ENCODE results near the gene OR2A5. TPM values are rescaled to one million over a fixed set of nuclear protein-coding genes. Genes with fewer than 3 reads are reported as not detected.

OR2A5 gene
- total RNA-seq, 2 donors from 2014 or later = not detected

- no peak for DNase-seq
- H3K4me3 Mint-ChIP-seq = no peak overlapping the region
- H3K36me3 Mint-ChIP-seq (ENCODE audit: insufficient read depth in 2 of 2) = no peaks in the 10 kb centered on the region
- H3K27me3 Mint-ChIP-seq (ENCODE audit: low read depth) = no peaks in the 10 kb centered on the region
- no peaks in the 10 kb centered on the region for H3K9me3 Mint-ChIP-seq
- no peaks in the 10 kb centered on the region for H3K4me1 Mint-ChIP-seq (ENCODE audit: low read depth)
- H3K27ac Mint-ChIP-seq = no peak overlapping the region
- ATAC-seq (replicated peaks in 1 of 2) = no peak
These were observed 53.3 kb downstream of the OR2A5 start for GRCh38 chr7:144102041-144102440.

- Mint-ChIP-seq H3K4me3 (no peak overlapping the region), H3K9me3 (no peaks in the 10 kb centered on the region), H3K36me3 (ENCODE audit: insufficient read depth in 2 of 2) (no peaks in the 10 kb centered on the region), H3K27me3 (ENCODE audit: low read depth) (no peaks in the 10 kb centered on the region), H3K4me1 (ENCODE audit: low read depth) (no peaks in the 10 kb centered on the region), H3K27ac (no peak overlapping the region)
- no peak for DNase-seq
- ATAC-seq (replicated peaks in 1 of 2) = no peak
These were observed 56.5 kb downstream of the OR2A5 start for GRCh38 chr7:144105211-144105610.

Other genes with a start within 250 kb of the OR2A5 start
- gene TCAF1, start 146.8 kb upstream of the OR2A5 start, total RNA-seq = 10 to 100 TPM; 13.2 to 18.5 TPM
- not detected for gene OR2F2, start 113.7 kb upstream of the OR2A5 start, total RNA-seq
- gene OR2F1, start 94.1 kb upstream of the OR2A5 start, total RNA-seq = not detected
- gene OR6B1, start 48.6 kb upstream of the OR2A5 start, total RNA-seq = not detected
- gene OR2A25, start 20.9 kb downstream of the OR2A5 start, total RNA-seq = not detected
- not detected for gene OR2A12, start 37.3 kb downstream of the OR2A5 start, total RNA-seq
- not detected for gene OR2A2, start 60.6 kb downstream of the OR2A5 start, total RNA-seq
- gene OR2A14, start 74.2 kb downstream of the OR2A5 start, total RNA-seq = not detected
- 1 to 10 TPM; 1.5 to 4.2 TPM for gene CTAGE4, start 134.5 kb downstream of the OR2A5 start, total RNA-seq
- gene ARHGEF35, start 146.9 kb downstream of the OR2A5 start, total RNA-seq = 1 to 10 TPM; 3.8 to 7.4 TPM
- gene OR2A42, start 190.7 kb downstream of the OR2A5 start, total RNA-seq = not detected
- 1 to 10 TPM; 2.0 to 5.4 TPM for gene OR2A7, start 215.8 kb downstream of the OR2A5 start, total RNA-seq
- gene CTAGE8, start 220.3 kb downstream of the OR2A5 start, total RNA-seq = 1 to 10 TPM in 1 of 2 donors, not detected in 1; 1.5 TPM

Data from activated T-cell treated with anti-CD3 and anti-CD28 coated beads, Interleukin-2, amount 50 U/mL, for 72 hours (primary cell).